Measurements from ENCODE around the gene PCNX2.
"Not testable (repeated sequence)": the region's sequence is repeated elsewhere in the genome, so short reads cannot be mapped to it uniquely, and the experiment has no call there.

PCNX2 gene

DNA sequence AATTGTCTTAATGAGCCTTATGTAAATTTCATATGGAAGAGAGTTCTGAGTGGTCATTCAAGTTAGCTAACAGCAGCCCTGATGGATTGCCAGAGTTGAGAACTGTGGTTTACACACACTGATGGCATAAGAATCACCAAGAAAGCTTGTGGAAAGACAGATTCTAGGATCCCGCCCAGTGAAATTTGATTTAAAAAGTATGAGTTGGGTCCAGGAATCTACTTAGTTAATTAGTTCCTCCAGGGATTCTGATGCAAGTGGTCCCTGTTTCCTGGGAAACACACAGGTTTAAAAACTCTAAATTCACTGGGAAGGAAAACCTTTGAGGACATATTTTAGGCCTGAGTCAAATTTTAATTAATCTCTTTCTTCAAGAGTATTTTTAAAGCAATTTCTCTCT, 200.8 kb downstream of the PCNX2 start:
- no peak for DNase-seq

DNA sequence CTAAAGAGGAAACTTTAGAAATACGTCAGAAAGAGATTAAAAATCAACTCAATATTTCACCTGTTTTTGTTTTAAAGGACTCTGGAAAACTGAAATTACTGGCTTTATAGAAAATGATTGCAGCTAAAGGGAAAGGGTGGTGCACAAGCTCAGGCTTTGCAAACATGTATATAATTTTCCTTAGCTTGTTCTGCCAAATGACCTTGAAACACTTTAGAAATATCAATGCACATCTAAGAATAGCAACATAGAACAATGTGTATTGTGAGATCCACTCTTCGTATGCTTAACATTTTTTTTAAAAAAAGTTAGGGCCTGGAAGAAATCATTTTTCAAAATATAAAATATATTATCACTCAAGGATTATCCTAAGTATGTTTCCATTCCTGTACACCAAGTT, 201.3 kb downstream of the PCNX2 start:
- no peak for DNase-seq

DNA sequence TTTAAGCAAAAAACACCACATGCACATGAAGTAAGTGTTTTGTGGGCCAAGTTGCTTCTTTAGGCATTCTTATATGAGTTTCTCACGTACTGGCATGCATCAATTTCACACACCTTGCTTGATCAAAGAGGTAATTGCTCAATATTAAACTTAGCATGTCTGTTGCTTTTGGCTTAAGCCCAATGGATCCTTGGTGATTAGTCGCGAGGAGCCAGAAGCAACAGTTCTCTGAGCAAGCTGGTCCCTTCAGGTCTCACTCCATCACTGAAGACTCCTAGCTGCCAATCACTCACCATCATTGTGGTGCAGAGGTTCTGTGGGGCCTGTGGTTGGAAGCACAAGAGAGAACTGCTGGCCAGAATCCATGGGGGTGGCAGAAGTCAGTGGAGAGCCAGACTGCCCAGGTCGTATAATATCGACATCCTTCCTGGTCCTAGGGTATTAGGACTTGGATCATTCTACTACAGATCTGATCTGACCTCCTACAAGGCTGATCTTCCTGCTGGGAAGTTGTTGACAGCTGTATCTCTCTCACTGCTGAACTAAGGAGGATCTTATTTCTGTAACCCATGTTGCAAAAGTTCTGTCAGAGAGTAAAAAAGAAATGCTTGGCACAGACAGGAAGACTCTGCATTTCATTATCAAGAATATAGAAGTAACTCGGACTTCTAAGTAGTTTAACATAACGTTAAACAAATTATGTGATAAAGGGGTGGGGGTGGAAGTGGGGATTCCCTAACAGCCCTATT, 204.6 kb downstream of the PCNX2 start:
- DNase-seq, result no peak

DNA sequence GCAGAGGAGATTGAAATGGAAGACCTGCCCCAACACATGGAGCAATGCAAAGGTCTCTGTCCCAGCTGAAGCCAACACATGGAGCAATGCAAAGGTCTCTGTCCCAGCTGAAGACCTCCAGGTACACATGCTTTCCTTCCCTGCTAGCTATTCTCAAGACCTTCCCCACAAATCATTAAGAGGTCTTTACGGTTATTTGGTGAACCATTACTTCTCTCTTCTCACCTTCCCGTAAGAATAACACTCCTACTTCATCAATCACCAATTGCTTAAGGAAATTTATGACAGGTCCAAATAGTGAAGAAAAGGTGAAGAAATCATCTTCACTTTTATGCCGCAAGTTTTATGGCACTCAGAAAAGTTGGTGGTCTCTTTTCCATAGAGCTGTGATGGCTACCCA, 206.3 kb downstream of the PCNX2 start:
- DNase-seq, result no peak

DNA sequence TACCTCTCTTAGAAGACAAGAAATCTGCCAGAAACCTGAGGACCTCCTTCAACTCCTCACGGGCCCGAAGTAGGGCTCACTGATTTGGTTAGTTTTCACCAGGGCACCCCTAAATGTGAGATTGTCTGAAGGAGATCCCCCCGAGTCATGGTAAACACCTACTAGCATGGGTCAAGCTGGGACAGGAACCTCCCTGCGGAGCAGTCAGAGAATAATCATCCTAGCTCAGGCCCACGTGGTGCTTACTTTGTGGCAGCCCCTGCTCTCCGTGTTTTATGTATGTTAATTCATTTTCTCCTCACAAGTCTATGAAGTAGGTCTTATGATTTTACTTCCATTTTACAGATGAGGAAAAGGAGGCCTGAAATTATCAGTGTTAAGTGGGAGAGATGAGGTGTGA, 206.9 kb downstream of the PCNX2 start:
- DNase-seq, result no peak

DNA sequence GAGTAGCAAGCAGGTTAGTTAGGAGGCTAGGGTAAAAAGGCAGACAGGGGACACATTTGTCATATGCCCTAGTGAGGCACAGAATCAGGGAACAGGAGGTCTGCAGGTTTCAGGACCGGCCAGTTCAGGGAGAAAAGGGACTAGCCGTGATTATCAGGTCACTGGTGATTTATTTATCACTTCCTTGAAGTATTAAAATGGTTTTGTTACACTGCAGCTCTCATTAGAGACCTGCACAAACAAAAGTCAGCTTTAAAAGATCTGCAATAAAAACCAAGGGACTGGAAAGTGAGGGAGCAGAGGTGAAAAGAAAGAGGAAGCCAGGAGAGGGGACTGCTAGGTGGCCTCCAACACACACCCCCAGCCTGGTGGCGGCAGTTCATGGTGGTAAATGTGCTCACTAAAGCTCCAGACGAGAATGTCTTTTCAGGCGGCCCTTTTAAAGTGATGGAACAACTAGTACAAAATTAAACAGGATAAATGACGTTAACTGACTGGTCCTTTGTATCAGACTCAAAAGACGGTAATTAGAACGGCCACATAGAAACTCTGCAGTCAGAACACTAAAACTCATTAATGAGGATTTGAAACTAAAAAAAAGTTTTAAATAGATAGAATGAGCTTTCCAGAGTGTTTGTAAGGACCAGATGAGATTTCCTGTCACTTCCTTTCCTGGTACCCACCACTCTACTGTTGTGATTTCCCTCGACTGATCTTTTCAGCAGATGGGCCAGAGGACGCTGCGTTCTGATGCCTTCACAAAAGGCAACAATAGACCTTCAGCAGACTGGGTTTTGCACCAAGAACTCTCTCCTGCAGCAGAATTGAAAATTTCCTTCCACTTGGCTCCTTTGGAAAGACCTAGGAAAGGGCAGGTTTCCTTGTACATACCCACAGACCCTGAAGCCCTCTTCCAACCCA, 208.3 kb downstream of the PCNX2 start:
- no peak for DNase-seq

DNA sequence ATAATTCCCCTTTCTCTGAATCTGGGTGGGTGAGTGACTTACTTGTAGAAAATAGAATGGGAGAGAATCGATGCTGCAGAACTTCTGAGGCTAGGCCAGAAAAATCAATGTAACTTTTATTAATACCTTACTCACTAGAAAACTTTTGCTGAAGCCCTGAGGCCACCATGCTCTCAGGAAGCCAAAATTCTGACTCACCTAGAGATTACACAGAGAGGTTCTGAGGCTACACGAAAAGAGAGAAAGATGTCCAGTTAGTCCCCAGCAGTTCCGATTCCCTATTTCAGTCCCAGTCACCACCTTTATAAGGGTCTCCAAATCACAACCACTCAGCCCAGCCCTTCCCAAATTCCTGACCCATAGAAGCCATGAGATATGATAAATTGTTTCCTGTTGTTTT, 210.0 kb downstream of the PCNX2 start:
- no peak for DNase-seq

DNA sequence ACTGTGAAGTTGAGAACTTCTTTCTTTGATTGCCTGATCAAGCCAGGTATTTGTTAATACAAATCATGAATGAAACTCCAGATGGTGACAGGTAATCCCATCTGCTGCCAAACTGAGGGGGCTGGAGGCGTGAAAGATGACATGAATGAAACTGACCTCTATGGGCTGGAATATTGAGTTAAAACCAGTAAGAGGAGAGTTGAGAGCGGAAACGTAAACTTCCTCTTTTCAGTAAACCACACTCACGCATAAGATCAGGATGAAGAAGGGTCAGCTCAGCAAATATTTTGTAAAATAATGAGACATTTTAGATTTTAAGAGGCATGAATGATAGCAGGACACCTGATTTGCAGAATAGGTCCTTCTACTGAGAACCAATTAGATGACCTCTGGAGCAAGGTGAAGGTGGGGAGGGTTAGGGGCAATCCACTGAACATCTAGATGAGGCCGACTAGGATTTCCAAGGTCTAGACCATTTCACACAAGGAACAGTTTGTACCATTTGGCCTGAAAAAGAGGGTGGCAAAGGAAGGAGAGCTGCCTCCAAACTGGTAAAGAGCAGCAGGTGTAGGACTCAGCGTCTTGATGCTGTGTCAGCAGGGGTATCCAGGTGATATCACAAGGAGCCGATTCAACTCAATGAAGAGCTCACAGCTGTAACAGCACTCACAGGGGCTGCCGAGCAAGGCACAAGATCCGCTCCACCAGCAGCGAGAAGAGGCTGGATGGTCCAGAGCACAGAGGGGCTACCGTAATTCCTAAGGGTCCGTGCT, 212.6 kb downstream of the PCNX2 start:
- DNase-seq, result no peak

DNA sequence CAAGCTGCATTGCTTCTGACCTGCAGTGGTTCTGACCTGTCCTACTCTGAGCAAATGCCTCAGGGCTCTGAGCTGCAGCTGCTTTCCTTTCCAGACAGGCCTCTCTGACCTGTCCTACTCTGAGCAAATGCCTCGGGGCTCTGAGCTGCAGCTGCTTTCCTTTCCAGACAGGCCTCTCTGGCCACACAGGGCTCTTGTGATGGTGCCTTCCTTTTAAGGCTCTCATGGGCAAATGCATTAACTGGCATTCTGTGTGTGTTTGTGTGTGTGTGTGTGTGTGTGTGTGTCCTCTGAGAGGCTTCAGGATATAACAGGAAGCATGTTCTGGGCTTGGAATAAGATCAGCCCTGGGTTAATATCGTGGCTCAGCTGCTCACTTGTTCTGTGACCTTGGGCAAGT, 213.8 kb downstream of the PCNX2 start:
- DNase-seq, result no peak

DNA sequence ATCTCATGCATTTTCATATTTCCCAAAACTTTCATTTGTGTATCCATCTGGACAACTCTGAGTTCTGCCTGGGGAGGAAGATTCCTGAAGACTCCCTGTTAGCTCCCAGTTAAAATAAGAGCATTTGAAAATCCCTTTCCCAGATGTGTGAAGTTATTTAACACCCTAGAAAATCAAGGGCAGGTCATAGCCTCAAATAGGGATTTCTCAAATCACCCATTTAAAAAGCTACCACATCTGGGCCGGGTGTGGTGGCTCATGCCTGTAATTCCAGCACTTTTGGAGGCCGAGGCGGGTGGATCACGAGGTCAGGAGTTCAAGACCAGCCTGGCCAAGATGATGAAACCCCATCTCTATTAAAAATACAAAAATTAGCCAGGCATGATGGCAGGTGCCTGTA, 214.7 kb downstream of the PCNX2 start:
- DNase-seq, result not testable (repeated sequence)

DNA sequence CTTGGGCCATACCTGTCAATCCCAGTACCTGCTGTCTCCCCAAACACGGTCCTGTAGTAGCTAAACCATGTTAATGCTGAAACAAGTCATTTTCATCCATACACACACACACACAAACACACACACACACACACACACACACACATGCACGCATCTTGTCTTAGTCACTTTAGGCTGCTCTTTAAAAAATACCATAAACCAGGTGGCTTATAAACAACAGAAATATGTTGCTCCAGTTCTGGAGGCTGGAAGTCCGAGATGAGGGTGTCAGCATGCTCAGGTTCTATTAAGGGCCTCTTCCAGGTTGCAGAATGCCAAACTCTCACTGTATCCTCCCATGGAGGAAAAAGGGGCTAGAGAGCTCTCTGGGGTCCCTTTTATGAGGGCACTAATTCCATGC, 215.2 kb downstream of the PCNX2 start:
- no peak for DNase-seq

DNA sequence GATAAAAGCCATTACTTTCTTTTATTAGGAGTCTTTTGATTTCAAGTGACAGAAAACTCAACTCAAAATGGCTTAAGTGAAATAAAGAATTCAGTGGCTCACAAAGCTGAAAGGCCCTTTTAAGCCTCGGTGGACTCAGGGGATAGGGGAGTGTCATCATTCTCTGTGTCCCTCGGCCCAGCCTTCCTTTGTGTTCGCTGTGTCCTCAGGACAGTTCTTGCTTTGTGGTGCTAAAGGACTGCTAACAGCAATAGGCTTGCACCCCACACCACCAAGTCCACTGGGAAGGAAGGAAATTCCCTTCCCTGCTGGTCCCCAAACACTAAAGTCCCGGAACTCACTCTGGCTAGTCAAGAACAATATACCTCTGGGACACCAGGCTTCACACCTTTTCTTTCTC, 216.0 kb downstream of the PCNX2 start:
- DNase-seq, result no peak

DNA sequence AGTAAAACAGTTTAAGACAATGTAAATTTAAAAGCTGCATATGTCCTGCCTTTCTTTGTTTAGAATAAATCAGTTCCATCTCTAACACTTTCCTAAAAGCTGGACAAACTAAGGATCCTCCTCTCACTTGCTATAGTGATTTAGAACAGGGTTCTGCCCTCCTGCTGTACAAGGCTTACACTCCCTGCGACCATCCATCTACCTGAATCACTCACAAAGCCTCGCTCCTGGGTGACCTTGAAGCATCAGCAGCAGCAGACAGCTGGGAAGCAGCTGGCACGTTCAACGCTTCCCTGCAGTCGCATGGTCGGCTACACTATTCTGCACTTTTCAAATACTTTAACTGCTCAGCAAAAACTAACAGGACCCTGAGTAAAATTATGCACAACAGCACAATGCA, 217.1 kb downstream of the PCNX2 start:
- no peak for DNase-seq

DNA sequence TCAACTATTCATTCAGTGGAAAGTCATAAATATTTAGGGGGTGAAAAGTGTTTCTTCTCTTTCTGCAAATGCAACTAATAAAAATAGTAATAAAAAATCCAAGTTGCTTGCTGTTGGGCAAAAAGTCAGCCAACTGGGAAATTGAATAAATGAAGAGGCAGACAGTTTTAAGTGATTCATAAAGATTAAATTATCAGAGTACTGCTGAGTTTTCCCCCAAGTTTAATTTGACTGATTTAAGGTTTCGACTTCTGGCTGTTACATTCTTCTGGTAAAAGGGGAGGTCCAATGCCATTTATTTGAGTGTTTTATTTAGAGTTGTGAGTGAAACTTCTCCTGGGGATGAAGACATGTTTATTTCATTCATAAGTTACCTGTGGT, 219.6 kb downstream of the PCNX2 start:
- no peak for DNase-seq

DNA sequence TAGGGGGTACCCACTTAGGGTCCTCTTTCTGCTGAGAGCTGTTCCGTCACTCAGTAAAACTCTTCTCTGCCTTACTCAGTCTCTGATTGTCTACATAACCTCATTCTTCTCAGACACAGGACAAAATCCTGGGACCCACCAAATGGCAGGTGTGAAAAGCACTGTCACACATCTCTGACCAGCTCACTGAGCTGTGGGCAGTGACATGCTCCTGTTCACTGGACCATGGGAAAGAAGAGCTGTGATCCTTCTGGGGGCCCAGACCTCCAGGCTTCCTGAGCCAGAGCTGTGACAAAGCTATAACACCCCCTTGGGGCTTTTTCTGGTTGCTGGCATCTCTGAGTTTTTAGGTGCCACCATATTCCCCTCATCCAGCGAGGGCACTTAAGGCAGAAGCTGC, 229.4 kb downstream of the PCNX2 start:
- no peak for DNase-seq

DNA sequence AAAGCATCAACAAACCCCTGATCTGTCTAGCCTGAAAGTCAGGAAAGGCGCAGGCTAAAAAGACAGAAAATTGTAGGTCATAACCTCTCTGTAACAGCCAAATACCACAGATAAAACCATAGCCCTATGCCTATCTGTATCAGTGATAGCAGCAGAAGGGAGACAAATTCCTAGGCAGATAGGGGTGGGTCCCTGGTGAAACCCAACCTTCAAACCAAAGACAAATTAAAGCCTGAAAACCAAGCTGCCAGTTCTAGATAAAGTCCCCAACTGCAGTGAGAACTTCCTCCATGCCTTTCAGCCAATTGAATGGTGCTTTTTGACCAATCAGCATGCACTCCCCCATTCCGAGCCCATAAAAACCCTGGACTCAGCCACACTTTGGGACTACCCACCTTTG, 229.8 kb downstream of the PCNX2 start:
- DNase-seq, result no peak

DNA sequence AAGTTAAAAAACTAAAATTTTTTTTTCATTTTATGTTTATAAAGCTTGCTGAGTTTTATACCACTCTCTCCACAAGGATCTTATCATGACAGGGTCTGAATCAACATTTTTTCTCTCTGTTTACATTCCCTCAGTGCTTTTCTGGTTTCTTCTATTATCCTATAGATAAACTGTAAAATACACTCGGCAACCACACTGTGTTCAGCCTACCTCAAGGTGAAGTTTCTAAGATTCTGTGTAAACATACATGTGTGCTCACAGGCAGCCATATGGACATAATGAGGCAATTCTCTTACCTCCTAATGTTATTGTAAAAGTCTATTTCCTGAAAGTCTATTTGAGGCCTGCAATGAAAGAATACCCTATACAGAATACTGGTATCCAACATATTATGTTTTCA, 230.5 kb downstream of the PCNX2 start:
- no peak for DNase-seq

DNA sequence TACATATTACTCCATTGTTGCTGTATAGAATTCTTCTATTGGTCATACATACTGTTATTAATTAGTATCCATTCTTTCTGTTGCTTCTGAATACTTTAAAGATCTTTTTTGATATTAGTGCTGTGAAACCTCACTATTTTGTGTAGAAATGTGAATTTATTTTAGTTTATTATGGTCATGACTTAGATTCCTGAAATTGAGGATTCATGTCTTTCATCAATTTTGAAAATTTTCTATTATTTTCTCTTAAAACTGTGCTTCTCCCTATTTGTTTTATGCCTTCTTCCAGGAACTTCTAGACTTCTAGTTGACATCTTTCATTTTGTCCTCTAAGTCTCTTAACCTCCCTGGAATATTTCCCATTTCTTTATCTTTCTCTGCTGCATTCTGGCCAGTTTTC, 232.1 kb downstream of the PCNX2 start:
- DNase-seq, result no peak

DNA sequence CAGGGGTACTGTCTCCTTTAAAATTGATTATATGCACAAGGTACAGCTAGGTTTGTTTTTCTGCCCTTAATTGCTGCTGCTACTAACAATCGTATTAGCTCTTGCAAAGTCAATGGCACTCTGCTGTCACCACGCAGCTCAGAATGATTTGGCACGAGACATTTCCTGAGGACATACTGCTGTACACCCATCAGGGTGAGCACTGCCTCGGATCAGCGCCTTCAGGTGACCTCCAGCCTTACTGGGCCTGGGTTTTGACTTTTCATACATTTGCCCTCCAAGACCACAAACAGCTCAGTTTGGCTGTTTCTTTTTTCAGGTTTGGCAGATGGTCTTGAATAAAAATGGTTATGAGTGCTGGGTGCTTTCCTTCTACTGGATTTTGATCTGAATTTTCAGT, 234.3 kb downstream of the PCNX2 start:
- no peak for DNase-seq

DNA sequence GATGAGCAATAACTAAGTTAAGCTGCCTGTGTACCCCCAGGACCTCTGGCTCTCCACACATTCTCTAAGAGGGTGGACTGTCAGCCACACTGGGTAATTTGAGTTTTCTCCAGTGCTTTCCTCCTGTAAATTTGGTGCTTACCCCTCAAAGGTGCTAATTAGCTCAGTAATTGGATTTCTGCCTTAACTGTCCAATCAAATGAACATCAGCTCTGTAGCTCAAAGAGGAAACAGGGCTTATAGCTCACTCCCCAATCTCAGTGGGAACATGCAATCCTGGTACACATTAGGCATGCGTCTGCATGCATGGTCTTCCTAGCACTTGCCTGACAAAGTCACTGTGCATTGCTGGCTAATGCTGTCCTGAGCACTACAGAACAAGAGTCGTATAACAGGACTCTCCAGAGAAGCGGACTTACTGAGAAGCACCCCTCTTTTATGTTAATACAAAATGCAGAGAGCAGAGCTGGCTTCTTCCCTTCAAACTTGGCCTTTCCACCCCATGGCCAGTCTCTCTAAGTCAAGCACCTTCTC, 235.0 kb downstream of the PCNX2 start:
- DNase-seq, result no peak

DNA sequence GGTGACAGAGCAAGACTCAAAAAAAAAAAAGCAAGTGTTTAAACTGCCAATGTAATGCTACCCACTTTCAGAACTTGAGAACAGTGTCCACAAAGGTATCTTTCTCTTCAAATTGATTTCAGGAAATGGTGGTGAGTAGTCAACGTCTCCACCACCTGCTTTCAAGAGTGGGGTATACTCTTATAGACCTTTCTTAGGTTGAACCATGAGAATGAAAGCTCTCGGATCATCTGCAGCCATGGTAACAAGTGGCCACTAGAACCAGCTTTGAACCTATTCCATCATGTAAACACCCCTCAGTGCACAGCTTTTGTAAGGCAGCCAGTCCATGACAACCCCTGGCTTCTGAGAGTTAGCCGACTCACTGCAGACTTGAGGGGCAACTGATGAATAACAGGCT, 237.7 kb downstream of the PCNX2 start:
- DNase-seq, result no peak

DNA sequence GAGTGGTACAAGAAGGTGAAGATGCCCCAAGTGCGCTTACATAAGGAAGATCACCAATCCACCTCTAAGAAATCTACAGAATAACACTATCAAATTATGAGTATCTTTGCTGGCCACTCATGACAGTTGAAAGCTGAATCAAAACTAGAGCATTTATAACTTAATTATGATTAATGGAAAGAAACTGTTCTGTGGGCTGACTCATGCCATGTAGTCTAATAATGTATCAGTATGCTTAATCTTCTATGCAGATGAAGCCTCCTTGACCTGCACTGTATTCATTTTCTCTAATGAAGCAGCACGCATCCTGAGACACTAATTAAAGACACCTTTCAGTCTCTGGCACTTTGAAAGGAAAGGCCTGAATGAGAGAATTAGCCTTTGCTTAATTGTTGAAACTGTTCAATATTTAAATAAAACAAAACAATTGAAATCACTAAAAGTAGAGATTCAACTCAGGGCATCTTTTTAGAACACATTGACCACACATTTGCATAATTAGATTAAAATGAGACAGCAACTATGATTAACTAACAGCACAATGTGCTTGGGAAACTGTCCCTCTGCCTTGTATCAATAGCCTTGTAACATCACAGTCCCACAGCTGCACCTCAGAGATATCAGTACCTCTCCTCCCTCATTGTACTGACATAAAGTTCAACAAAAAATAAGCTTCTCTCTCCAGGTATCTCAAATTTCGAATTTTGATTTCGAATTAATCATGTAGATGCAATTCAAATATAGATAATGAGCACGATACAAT, 239.5 kb downstream of the PCNX2 start:
- DNase-seq, result no peak

DNA sequence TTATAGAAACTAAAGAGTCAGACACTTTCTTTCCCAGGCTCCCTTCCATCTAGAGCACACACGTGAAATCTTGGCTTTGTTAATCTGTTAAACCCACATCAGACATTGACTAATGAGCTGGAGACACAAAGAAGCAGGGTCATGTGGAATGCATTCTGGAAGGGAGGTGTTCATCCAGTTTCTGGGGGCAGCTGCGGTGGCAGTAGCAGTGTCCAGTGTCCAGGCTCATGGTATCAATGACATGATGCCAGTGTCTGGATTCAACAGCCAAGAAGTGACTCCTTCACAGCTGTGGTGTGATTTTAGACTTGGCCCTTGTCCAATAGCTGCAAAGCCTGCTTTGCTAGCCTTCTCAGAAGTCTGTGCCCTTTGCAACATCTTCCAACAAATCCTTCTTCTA, 249.9 kb downstream of the PCNX2 start:
- no peak for DNase-seq
